K562 (cell line): ENCODE results near the gene CALU. TPM values are rescaled to one million over a fixed set of nuclear protein-coding genes. Genes with fewer than 3 reads are reported as not detected.

Experiments used
- ATAC-seq: fragments of 200-7000 bp; cut with Tn5 transposase; 3 replicates; pipeline ENCODE4 v1.9.1; 2020; ENCODE audit warnings: moderate library complexity
- BruUV-seq: library from RNA; stranded (reverse); fragments of 400-500 nt; replicated peaks from 2 replicates; lab custom pipeline; 2021; lab: Mats Ljungman, UMichigan
- CTCF ChIA-PET: fragments of 300-600 bp; formaldehyde crosslinking; extraction: SDS; loops from one replicate; lab custom pipeline; 2021; ENCODE audit warnings: low intra/inter-chr PET ratio; lab: Yijun Ruan, JAX
- POLR2A ChIA-PET: fragments of 300-600, 350-650 bp; sonication (Branson Sonifier 250); formaldehyde crosslinking; extraction: SDS; loops from one replicate; lab custom pipeline; 2021; ENCODE audit warnings: antibody characterized with exemption, inconsistent platforms; lab: Yijun Ruan, JAX
- DNase-seq, 4 experiments: peaks; one replicate each; pipeline versions ENCODE4 v3.0.0 to v3.0.0-alpha.2; 2011 to 2018; ENCODE audit warnings: low spot score in 3 of 4, mixed read lengths in 3 of 4; ENCODE audit errors: extremely low read depth in 1 of 4
- FAIRE-seq: peaks from 2 replicates; lab custom pipeline; 2011; peaks lifted over from hg19 to GRCh38; lab: Jason Lieb, UNC
- H2AFZ ChIP-seq: 2 replicates; pipeline ENCODE4 v1.6.0; 2011; ENCODE audit warnings: low read depth, low read length, control low read depth, inconsistent platforms
- H3K27ac ChIP-seq: fragments of 200-600 bp; 3 replicates; pipeline ENCODE4 v1.8.0; 2011; ENCODE audit warnings: low read depth, mild to moderate bottlenecking, control low read depth, inconsistent platforms, low read length, moderate library complexity, mixed read lengths; ENCODE audit errors: extremely low read depth
- H3K27me3 ChIP-seq, 2 experiments: fragments of 300-600 bp in 1 of 2; 2 replicates in 1 of 2; 3 replicates in 1 of 2; pipeline versions ENCODE4 v1.6.0 to v1.8.0; 2011; ENCODE audit warnings: inconsistent platforms in 2 of 2, low read length in 2 of 2, mild to moderate bottlenecking in 1 of 2, mixed read lengths in 1 of 2, moderate library complexity in 1 of 2; ENCODE audit not compliant: control insufficient read depth in 2 of 2, insufficient read depth in 2 of 2
- H3K36me3 ChIP-seq: fragments of 300-600 bp; 3 replicates; pipeline ENCODE4 v1.8.0; 2011; ENCODE audit warnings: mild to moderate bottlenecking, low read length, inconsistent platforms; ENCODE audit not compliant: control insufficient read depth, insufficient read depth
- H3K4me1 ChIP-seq, 2 experiments: fragments of 200-600 bp in 1 of 2; replicated peaks in 1 of 2; 2 replicates in 1 of 2; 3 replicates in 1 of 2; pipeline versions ENCODE4 v1.5.1 to v1.8.0; 2011; ENCODE audit warnings: inconsistent platforms in 2 of 2, low read length in 2 of 2, mild to moderate bottlenecking in 1 of 2, mixed read lengths in 1 of 2, moderate library complexity in 1 of 2; ENCODE audit not compliant: control insufficient read depth in 2 of 2, insufficient read depth in 2 of 2
- H3K4me2 ChIP-seq: 2 replicates; pipeline ENCODE4 v1.6.1; 2011; ENCODE audit warnings: low read length, control low read depth, inconsistent platforms, mixed read lengths; ENCODE audit not compliant: insufficient read depth
- H3K4me3 ChIP-seq: fragments of 200-600 bp; sonication (generic), shearing (Covaris generic); 2 replicates; pipeline ENCODE4 v1.5.1; 2016; ENCODE audit warnings: control low read depth, inconsistent platforms
- H3K79me2 ChIP-seq: fragments of 200-600 bp; 3 replicates; pipeline ENCODE4 v1.8.0; 2011; ENCODE audit warnings: low read length, inconsistent platforms; ENCODE audit not compliant: control insufficient read depth, insufficient read depth
- H3K9ac ChIP-seq, 2 experiments: 2 replicates each; pipeline versions ENCODE4 v1.6.0 to v1.6.1; 2011; ENCODE audit warnings: low read depth in 2 of 2, low read length in 2 of 2, control low read depth in 1 of 2, inconsistent platforms in 1 of 2, mild to moderate bottlenecking in 1 of 2, mixed read lengths in 1 of 2; ENCODE audit not compliant: insufficient read depth in 1 of 2
- H3K9me1 ChIP-seq: one replicate; pipeline ENCODE4 v1.6.0; 2011; ENCODE audit warnings: inconsistent platforms, mild to moderate bottlenecking, low read length, moderate library complexity; ENCODE audit not compliant: control insufficient read depth, insufficient read depth
- H3K9me3 ChIP-seq: replicated peaks from 2 replicates; pipeline ENCODE4 v1.5.1; 2011; ENCODE audit warnings: low read depth, low read length, inconsistent platforms; ENCODE audit not compliant: control insufficient read depth, insufficient read depth
- H4K20me1 ChIP-seq: replicated peaks from 2 replicates; pipeline ENCODE4 v1.6.1; 2011; ENCODE audit warnings: low read length, inconsistent platforms, mixed read lengths; ENCODE audit not compliant: control insufficient read depth, insufficient read depth
- DMBX1 ChIP-seq: fragments of 250-450 bp; sonication (Bioruptor Pico); IDR thresholded peaks from 2 replicates; pipeline ENCODE4 v1.8.0; 2022; ENCODE audit warnings: inconsistent platforms, mild to moderate bottlenecking, moderate library complexity, borderline replicate concordance
- ETV6 ChIP-seq, 3 experiments: fragments of 150-350 bp in 1 of 3; sonication (generic) in 1 of 3; formaldehyde crosslinking in 1 of 3; IDR thresholded peaks; 2 replicates each; pipeline versions ENCODE4 v1.6.1 to v1.8.0; 2014 to 2022; ENCODE audit warnings: borderline replicate concordance in 2 of 3, low read depth in 2 of 3, antibody characterized with exemption in 1 of 3, low read length in 1 of 3, mild to moderate bottlenecking in 1 of 3, missing genetic modification reagents in 1 of 3
- KLF16 ChIP-seq: IDR thresholded peaks from 2 replicates; pipeline ENCODE4 v1.6.1; 2016; ENCODE audit warnings: antibody characterized with exemption
- MBD2 ChIP-seq: sonication (generic); IDR thresholded peaks from 2 replicates; pipeline ENCODE4 v1.6.1; 2016; ENCODE audit warnings: low read depth, borderline replicate concordance
- NFE2 ChIP-seq: IDR thresholded peaks from 2 replicates; pipeline ENCODE4 v1.6.1; 2014; ENCODE audit warnings: antibody characterized with exemption, low read depth
- NRF1 ChIP-seq, 2 experiments: fragments of 450-650 bp; IDR thresholded peaks in 1 of 2; conservative IDR thresholded peaks in 1 of 2; 2 replicates each; pipeline ENCODE4 v1.6.1; 2014; ENCODE audit warnings: mild to moderate bottlenecking in 2 of 2
- SLC30A9 ChIP-seq: fragments of 250-450 bp; sonication (Bioruptor Pico); IDR thresholded peaks from 2 replicates; pipeline ENCODE4 v1.8.0; 2022; ENCODE audit warnings: mild to moderate bottlenecking, moderate library complexity
- SMAD2 ChIP-seq: fragments of 150-350 bp; IDR thresholded peaks from 2 replicates; pipeline ENCODE4 v1.6.1; 2014; ENCODE audit warnings: low read depth, mild to moderate bottlenecking, low read length
- SMAD4 ChIP-seq: fragments of 250-450 bp; sonication (Bioruptor Pico); conservative IDR thresholded peaks from 2 replicates; pipeline ENCODE4 v1.8.0; 2021; ENCODE audit warnings: inconsistent platforms, mild to moderate bottlenecking, moderate library complexity
- SMARCA4 ChIP-seq: fragments of 450-650 bp; IDR thresholded peaks from 2 replicates; pipeline ENCODE4 v1.6.1; 2016
- TOE1 ChIP-seq, 2 experiments: fragments of 450-650 bp in 1 of 2; sonication (generic) in 1 of 2; formaldehyde crosslinking in 1 of 2; IDR thresholded peaks; 2 replicates each; pipeline versions ENCODE4 v1.7.1 to v1.8.0; 2016 to 2022; ENCODE audit warnings: borderline replicate concordance in 2 of 2, mild to moderate bottlenecking in 2 of 2, antibody characterized with exemption in 1 of 2, inconsistent platforms in 1 of 2, low read depth in 1 of 2, missing genetic modification reagents in 1 of 2, moderate library complexity in 1 of 2
- TRIM28 ChIP-seq: fragments of 450-650 bp; IDR thresholded peaks from 2 replicates; pipeline ENCODE4 v1.6.1; 2017
- ZBTB17 ChIP-seq: fragments of 450-650 bp; formaldehyde crosslinking; IDR thresholded peaks from 2 replicates; pipeline ENCODE4 v1.4.0; 2020; ENCODE audit warnings: mild to moderate bottlenecking
- ZNF584 ChIP-seq: fragments of 200-800 bp; sonication (Bioruptor generic); IDR thresholded peaks from 2 replicates; pipeline ENCODE4 v1.6.1; 2016; ENCODE audit warnings: low read depth, mild to moderate bottlenecking, missing genetic modification characterization, missing compliant biosample characterization
- ZNF717 ChIP-seq: fragments of 250-450 bp; sonication (Bioruptor Pico); IDR thresholded peaks from 2 replicates; pipeline ENCODE4 v1.5.0; 2021
- ZNF75A ChIP-seq: fragments of 450-650 bp; formaldehyde crosslinking; IDR thresholded peaks from 2 replicates; pipeline ENCODE4 v1.4.0; 2020; ENCODE audit warnings: mild to moderate bottlenecking
- ZNF764 ChIP-seq: fragments of 250-450 bp; sonication (Bioruptor Pico); IDR thresholded peaks from 2 replicates; pipeline ENCODE4 v1.4.0; 2020; ENCODE audit warnings: low read depth, mild to moderate bottlenecking, moderate library complexity
- ZNF785 ChIP-seq: fragments of 250-450 bp; sonication (Bioruptor Pico); IDR thresholded peaks from 2 replicates; pipeline ENCODE4 v1.4.0; 2020; ENCODE audit warnings: mild to moderate bottlenecking
- WGBS: fragments of 100-300 bp; shearing (Covaris generic); methylation state at CpG from one replicate; pipeline ENCODE4 v1.1.6; 2016; ENCODE audit warnings: low coverage, mixed read lengths; ENCODE audit not compliant: insufficient coverage; ENCODE audit errors: missing lambda C conversion rate; 5-methylcytosine and 5-hydroxymethylcytosine counted together
- in situ Hi-C: fragments of 300-500 bp; cut with MboI; formaldehyde crosslinking; loops from 4 replicates; pipeline ENCODE4 v1.15.0; 2018; ENCODE audit warnings: inconsistent platforms, mixed read lengths
- intact Hi-C: fragments of 100-400 bp; cut with micrococcal nuclease; formaldehyde crosslinking; loops from 2 replicates; pipeline ENCODE4 v1.14.2; 2022
- polyA plus RNA-seq, 8 experiments: library from polyadenylated mRNA; depleted of rRNA in 4 of 8; stranded (reverse) in 5 of 8; unstranded in 3 of 8; fragments of >200 nt; fragmentation: Nextera tagmentation in 2 of 8; fragmentation: Illumina TruSeq in 1 of 8; extraction: Ambion mirVana in 2 of 8; extraction: Trizol in 1 of 8; gene quantifications; 2 replicates each; pipeline versions ENCODE4 v1.2.1 to v1.2.3, GENCODE V29; 2011 to 2014; ENCODE audit warnings: inconsistent platforms in 1 of 8, missing spikeins in 1 of 8
- total RNA-seq, 7 experiments: library from RNA; depleted of rRNA in 6 of 7; stranded (reverse); fragments of >200 nt in 6 of 7; fragmentation: Illumina TruSeq in 2 of 7; extraction: Trizol in 2 of 7; gene quantifications; 2 replicates each; pipeline versions ENCODE4 v1.2.1 to v1.2.3, GENCODE V29; 2011 to 2021; ENCODE audit warnings: low replicate concordance in 1 of 7
- TF ChIP-seq, protein P1 (sequence below), 2 experiments: fragments of 450-650 bp; IDR thresholded peaks; 2 replicates each; pipeline ENCODE4 v1.6.1; 2018; ENCODE audit warnings: mild to moderate bottlenecking in 2 of 2, low read depth in 1 of 2; ENCODE audit not compliant: partially characterized antibody in 2 of 2

The CALU gene
- total and polyA plus RNA-seq, 9 of the 15 experiments (the other 6 are each of a cell fraction or from before 2014, with no cell fraction given), result 166 to 286 (median 215) TPM

DNA sequence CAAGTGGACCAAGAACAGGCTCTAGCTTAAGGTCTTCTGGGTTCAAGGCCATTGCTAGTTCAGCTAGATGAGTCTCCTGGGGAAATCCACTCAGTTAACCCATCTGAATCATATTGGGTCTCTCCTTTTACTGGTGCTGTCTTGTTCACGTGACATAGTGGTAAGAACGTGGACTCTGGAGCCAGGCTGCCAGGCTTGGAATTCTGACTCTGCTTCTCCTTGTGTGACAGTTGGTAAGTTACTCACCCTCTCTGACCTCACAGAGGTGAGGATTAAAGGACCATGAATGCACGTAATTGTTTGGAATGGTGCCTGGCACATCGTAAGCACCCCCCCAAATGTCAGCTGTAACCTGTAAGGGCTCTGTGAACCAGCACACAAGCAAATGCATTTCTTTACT is 9.7 kb upstream of the CALU start:
- ATAC-seq (no peak), DNase-seq (no peak), FAIRE-seq (no peak)
- Histone ChIP-seq H3K79me2 (no peaks in the 10 kb centered on the region), H4K20me1 (no peaks in the 10 kb centered on the region), H3K36me3 (no peaks in the 10 kb centered on the region), H2AFZ (no peak overlapping the region), H3K4me1 (peaks cover 5 to 23% of the 10 kb centered on the region in 2 experiments), H3K27ac (no peak overlapping the region), H3K4me3 (no peak overlapping the region), H3K4me2 (no peak overlapping the region), H3K9ac (no peak overlapping the region; a peak in 1 of 4 replicates), H3K9me1 (no peaks in the 10 kb centered on the region), H3K27me3 (peaks cover 5 to 6% of the 10 kb centered on the region in 2 experiments; a peak in 1 of 5 replicates), H3K9me3 (no peaks in the 10 kb centered on the region)
- CTCF ChIA-PET, result no interaction called here
- in situ Hi-C loops (no loop called here), intact Hi-C loops (no loop called here)
- POLR2A ChIA-PET, result interaction anchor here (0.7 to 16.5 kb wide), 3 partner anchors 9 to 655 kb away, joined by 3 to 242 read pairs (median 3); partner anchors contain the start of gene CALU
- BruUV-seq, result no TSS peak
- WGBS, result 54% methylated on average over 4 of the region's 4 CpGs
- TF ChIP-seq ZNF75A (CRISPR knock-in tag), result no peak
- TF ChIP-seq TRIM28, result no peak
- TF ChIP-seq MBD2, result no peak
- TF ChIP-seq SLC30A9, result no peak
- TF ChIP-seq SMAD2, result no peak
- no peak for TF ChIP-seq KLF16
- TF ChIP-seq ZNF785 (CRISPR knock-in tag), result no peak
- TF ChIP-seq NFE2, result no peak
- no peak for TF ChIP-seq TOE1 (IDR thresholded peaks at IDR 0.05; ENCODE audit: borderline replicate concordance)
- no peak for TF ChIP-seq TOE1 (CRISPR knock-in tag; IDR thresholded peaks at IDR 0.05; ENCODE audit: borderline replicate concordance, low read depth)
- no peak for TF ChIP-seq SMAD4 (CRISPR knock-in tag)
- no peak for TF ChIP-seq ZNF717
- no peak for TF ChIP-seq SMARCA4
- TF ChIP-seq ETV6 (IDR thresholded peaks at IDR 0.05; ENCODE audit: borderline replicate concordance in 1 of 2, low read depth in 2 of 2, low read length in 1 of 2), result no peak
- TF ChIP-seq ETV6 (CRISPR knock-in tag; IDR thresholded peaks at IDR 0.05; ENCODE audit: borderline replicate concordance), result no peak
- no peak for TF ChIP-seq ZNF764
- no peak for TF ChIP-seq NRF1 (conservative IDR thresholded peaks at IDR 0.05 in 1 of 2, IDR thresholded peaks at IDR 0.05 in 1 of 2)
- no peak for TF ChIP-seq ZNF584 (CRISPR knock-in tag)
- TF ChIP-seq DMBX1, result no peak
- no peak for TF ChIP-seq ZBTB17
- TF ChIP-seq, protein P1, sequence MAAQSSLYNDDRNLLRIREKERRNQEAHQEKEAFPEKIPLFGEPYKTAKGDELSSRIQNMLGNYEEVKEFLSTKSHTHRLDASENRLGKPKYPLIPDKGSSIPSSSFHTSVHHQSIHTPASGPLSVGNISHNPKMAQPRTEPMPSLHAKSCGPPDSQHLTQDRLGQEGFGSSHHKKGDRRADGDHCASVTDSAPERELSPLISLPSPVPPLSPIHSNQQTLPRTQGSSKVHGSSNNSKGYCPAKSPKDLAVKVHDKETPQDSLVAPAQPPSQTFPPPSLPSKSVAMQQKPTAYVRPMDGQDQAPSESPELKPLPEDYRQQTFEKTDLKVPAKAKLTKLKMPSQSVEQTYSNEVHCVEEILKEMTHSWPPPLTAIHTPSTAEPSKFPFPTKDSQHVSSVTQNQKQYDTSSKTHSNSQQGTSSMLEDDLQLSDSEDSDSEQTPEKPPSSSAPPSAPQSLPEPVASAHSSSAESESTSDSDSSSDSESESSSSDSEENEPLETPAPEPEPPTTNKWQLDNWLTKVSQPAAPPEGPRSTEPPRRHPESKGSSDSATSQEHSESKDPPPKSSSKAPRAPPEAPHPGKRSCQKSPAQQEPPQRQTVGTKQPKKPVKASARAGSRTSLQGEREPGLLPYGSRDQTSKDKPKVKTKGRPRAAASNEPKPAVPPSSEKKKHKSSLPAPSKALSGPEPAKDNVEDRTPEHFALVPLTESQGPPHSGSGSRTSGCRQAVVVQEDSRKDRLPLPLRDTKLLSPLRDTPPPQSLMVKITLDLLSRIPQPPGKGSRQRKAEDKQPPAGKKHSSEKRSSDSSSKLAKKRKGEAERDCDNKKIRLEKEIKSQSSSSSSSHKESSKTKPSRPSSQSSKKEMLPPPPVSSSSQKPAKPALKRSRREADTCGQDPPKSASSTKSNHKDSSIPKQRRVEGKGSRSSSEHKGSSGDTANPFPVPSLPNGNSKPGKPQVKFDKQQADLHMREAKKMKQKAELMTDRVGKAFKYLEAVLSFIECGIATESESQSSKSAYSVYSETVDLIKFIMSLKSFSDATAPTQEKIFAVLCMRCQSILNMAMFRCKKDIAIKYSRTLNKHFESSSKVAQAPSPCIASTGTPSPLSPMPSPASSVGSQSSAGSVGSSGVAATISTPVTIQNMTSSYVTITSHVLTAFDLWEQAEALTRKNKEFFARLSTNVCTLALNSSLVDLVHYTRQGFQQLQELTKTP (IDR thresholded peaks at IDR 0.05; ENCODE audit: low read depth in 1 of 2, partially characterized antibody in 2 of 2), result no peak
